ENCODE measurements around the gene IGHMBP2. TPM values are rescaled to one million over a fixed set of nuclear protein-coding genes. Genes with fewer than 3 reads are reported as not detected.

IGHMBP2 gene
- total and polyA plus RNA-seq, 9 of the 15 experiments (the other 6 are each of a cell fraction or from before 2014, with no cell fraction given), result 1.6 to 24.8 (median 14.5) TPM

GRCh38 chr11:68914761-68915160, 11.1 kb downstream of the IGHMBP2 start (continued):
- no peak for TF ChIP-seq USF2 (CRISPR knock-in tag; IDR thresholded peaks at IDR 0.05)
- no peak for TF ChIP-seq MYC (IDR thresholded peaks at IDR 0.05; ENCODE audit: low read depth, low read length)
- no peak for TF ChIP-seq MYC (CRISPR knock-in tag; IDR thresholded peaks at IDR 0.05; ENCODE audit: borderline replicate concordance, low read depth)
- TF ChIP-seq NFIX (CRISPR knock-in tag; IDR thresholded peaks at IDR 0.05; ENCODE audit: low read depth), result no peak
- no peak for TF ChIP-seq SMAD3 (CRISPR knock-in tag; conservative IDR thresholded peaks at IDR 0.05)
- TF ChIP-seq, protein P1, sequence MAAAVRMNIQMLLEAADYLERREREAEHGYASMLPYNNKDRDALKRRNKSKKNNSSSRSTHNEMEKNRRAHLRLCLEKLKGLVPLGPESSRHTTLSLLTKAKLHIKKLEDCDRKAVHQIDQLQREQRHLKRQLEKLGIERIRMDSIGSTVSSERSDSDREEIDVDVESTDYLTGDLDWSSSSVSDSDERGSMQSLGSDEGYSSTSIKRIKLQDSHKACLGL (CRISPR knock-in tag; IDR thresholded peaks at IDR 0.05; ENCODE audit: borderline replicate concordance, poor library complexity, severe bottlenecking), result no peak

DNA sequence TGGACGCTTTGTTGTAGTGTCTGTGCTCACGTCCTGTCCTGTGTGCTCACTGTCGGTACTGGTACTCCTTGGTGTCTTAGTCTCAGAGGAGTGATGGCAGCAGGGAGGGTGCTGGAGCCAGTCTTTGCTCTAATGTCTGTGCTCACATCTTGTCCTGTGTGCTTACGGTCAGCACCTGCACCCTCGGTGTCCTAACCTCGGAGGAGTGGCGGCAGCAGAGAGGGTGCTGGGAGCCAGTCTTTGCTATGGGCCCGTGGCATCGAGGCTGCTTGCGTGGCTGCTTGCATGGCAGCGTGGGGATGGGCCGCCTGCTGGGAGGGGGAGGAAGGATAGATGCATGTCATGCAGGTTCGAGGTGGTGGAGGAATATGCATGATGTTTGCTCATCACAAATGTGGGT, 12.7 kb downstream of the IGHMBP2 start:
- Histone ChIP-seq H3K4me1 (replicated peaks in 1 of 2; ENCODE audit: control insufficient read depth in 2 of 2, insufficient read depth in 2 of 2, low read length in 2 of 2) (peaks cover 0 to 4% of the 10 kb centered on the region in 2 experiments; a peak in 1 of 5 replicates), H3K9ac (ENCODE audit: insufficient read depth in 1 of 2, low read depth in 2 of 2, low read length in 2 of 2) (no peak overlapping the region), H3K27ac (ENCODE audit: extremely low read depth, low read depth, low read length) (no peak overlapping the region), H3K9me1 (ENCODE audit: control insufficient read depth, insufficient read depth, low read length) (no peaks in the 10 kb centered on the region), H3K36me3 (ENCODE audit: control insufficient read depth, insufficient read depth, low read length) (peaks cover 82% of the 10 kb centered on the region), H2AFZ (ENCODE audit: low read depth, low read length) (no peak overlapping the region), H3K79me2 (ENCODE audit: control insufficient read depth, insufficient read depth, low read length) (no peaks in the 10 kb centered on the region), H3K27me3 (ENCODE audit: control insufficient read depth in 2 of 2, insufficient read depth in 2 of 2, low read length in 2 of 2) (no peaks in the 10 kb centered on the region), H3K4me2 (ENCODE audit: insufficient read depth, low read length) (no peak overlapping the region), H3K9me3 (replicated peaks; ENCODE audit: control insufficient read depth, insufficient read depth, low read depth, low read length) (no peaks in the 10 kb centered on the region), H4K20me1 (replicated peaks; ENCODE audit: control insufficient read depth, insufficient read depth, low read length) (no peaks in the 10 kb centered on the region), H3K4me3 (no peak overlapping the region)
- in situ Hi-C loops (cut with MboI) (no loop called here), intact Hi-C loops (cut with micrococcal nuclease) (no loop called here)
- 92% methylated on average over 13 of the region's 13 CpGs for WGBS (ENCODE audit: insufficient coverage, low coverage, missing lambda C conversion rate)
- ChIA-PET POLR2A (no interaction called here), CTCF (ENCODE audit: low intra/inter-chr PET ratio) (no interaction called here)
- no peak for FAIRE-seq
- BruUV-seq (replicated peaks), result no TSS peak
- DNase-seq (ENCODE audit: extremely low read depth in 1 of 4, low spot score in 3 of 4), result no peak
- no peak for ATAC-seq
- no peak for TF ChIP-seq TCF3 (CRISPR knock-in tag; IDR thresholded peaks at IDR 0.05)
- TF ChIP-seq CTCF (IDR thresholded peaks at IDR 0.05 in 2 of 3, conservative IDR thresholded peaks at IDR 0.05 in 1 of 3; ENCODE audit: insufficient read depth in 2 of 3, low read depth in 1 of 3, low read length in 3 of 3), result no peak
- no peak for TF ChIP-seq SRSF3 (IDR thresholded peaks at IDR 0.05; ENCODE audit: insufficient read depth, low read length)
- no peak for TF ChIP-seq POLR2A (conservative IDR thresholded peaks at IDR 0.05)
- TF ChIP-seq TSC22D4 (tag; IDR thresholded peaks at IDR 0.05), result no peak
- TF ChIP-seq, protein P2, sequence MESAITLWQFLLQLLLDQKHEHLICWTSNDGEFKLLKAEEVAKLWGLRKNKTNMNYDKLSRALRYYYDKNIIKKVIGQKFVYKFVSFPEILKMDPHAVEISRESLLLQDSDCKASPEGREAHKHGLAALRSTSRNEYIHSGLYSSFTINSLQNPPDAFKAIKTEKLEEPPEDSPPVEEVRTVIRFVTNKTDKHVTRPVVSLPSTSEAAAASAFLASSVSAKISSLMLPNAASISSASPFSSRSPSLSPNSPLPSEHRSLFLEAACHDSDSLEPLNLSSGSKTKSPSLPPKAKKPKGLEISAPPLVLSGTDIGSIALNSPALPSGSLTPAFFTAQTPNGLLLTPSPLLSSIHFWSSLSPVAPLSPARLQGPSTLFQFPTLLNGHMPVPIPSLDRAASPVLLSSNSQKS (CRISPR knock-in tag; IDR thresholded peaks at IDR 0.05), result no peak
